Measurements from ENCODE around the gene OSBPL3.

DNA sequence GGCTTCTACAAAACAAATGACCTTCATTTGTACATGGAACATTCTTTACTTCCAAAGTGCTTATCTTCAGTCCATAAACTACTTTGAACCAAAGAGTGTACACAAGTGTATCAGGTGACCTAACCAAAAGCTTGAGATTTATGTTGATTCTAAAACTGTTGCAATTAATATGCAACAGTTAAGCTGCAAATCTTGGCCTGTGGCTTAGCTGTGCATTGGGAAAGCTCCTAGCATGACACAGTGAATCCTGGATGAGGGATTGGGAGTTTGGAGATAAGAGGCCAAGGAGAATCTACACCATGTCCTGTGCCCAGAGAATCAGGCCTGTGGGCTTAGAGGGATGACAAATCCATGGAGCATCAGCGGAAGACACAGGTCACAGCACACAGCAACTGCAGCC is 117.5 kb downstream of the OSBPL3 start:
- TF ChIP-seq, protein P1, sequence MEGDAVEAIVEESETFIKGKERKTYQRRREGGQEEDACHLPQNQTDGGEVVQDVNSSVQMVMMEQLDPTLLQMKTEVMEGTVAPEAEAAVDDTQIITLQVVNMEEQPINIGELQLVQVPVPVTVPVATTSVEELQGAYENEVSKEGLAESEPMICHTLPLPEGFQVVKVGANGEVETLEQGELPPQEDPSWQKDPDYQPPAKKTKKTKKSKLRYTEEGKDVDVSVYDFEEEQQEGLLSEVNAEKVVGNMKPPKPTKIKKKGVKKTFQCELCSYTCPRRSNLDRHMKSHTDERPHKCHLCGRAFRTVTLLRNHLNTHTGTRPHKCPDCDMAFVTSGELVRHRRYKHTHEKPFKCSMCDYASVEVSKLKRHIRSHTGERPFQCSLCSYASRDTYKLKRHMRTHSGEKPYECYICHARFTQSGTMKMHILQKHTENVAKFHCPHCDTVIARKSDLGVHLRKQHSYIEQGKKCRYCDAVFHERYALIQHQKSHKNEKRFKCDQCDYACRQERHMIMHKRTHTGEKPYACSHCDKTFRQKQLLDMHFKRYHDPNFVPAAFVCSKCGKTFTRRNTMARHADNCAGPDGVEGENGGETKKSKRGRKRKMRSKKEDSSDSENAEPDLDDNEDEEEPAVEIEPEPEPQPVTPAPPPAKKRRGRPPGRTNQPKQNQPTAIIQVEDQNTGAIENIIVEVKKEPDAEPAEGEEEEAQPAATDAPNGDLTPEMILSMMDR (IDR thresholded peaks at IDR 0.05), result no peak
- TF ChIP-seq POLR2A (IDR thresholded peaks at IDR 0.05), result no peak
